Prostate gland (tissue), 2 donors: ENCODE measurements around the gene INPP5F. TPM values are rescaled to one million over a fixed set of nuclear protein-coding genes. Genes with fewer than 3 reads are reported as not detected.
"Not testable (repeated sequence)": the region's sequence is repeated elsewhere in the genome, so short reads cannot be mapped to it uniquely, and the experiment has no call there.

ENCODE experiments used
- DNase-seq: peaks from one replicate; pipeline ENCODE4 v3.0.0-alpha.2; 2019; ENCODE audit warnings: low spot score
- H3K27ac ChIP-seq, 2 donors: fragments of 200-600 bp; sonication (generic); 2 replicates each; pipeline ENCODE4 v1.5.1; 2017 to 2019
- H3K27me3 ChIP-seq: fragments of 200-600 bp; sonication (generic); replicated peaks from 2 replicates; pipeline ENCODE4 v1.5.1; 2019; ENCODE audit not compliant: insufficient read depth
- H3K36me3 ChIP-seq, 2 donors: fragments of 200-600 bp; sonication (generic); 1 replicate in 1 of 2; 2 replicates in 1 of 2; pipeline versions ENCODE4 v1.5.1 to v1.8.1; 2017 to 2019
- H3K4me1 ChIP-seq: fragments of 200-600 bp; sonication (generic); replicated peaks from 2 replicates; pipeline ENCODE4 v1.5.1; 2019
- H3K4me3 ChIP-seq, 2 donors: fragments of 200-600 bp; sonication (generic); 2 replicates each; pipeline ENCODE4 v1.5.1; 2017 to 2019
- H3K9me3 ChIP-seq: fragments of 200-600 bp; sonication (generic); 2 replicates; pipeline ENCODE4 v1.5.1; 2017
- POLR2A ChIP-seq: fragments of 450-650 bp; IDR thresholded peaks from one replicate; pipeline ENCODE4 v1.6.1; 2016; ENCODE audit warnings: antibody characterized with exemption, mild to moderate bottlenecking
- POLR2AphosphoS5 ChIP-seq: sonication (generic); formaldehyde crosslinking; IDR thresholded peaks from one replicate; pipeline ENCODE4 v1.6.1; 2017; ENCODE audit warnings: antibody characterized with exemption
- WGBS: methylation state at CpG from one replicate; pipeline ENCODE4 v1.1.5; 2018; 5-methylcytosine and 5-hydroxymethylcytosine counted together
- intact Hi-C: fragments of 100-400 bp; cut with DNase I; formaldehyde crosslinking; loops from one replicate; pipeline ENCODE4 v1.14.2; 2022
- total RNA-seq, 2 donors: library from RNA; depleted of rRNA; stranded (reverse); fragments of >200 nt; gene quantifications; one replicate each; pipeline ENCODE4 v1.1.0, GENCODE V29; 2016
- TF ChIP-seq, protein P1 (sequence below), 4 experiments: fragments of 200-600 bp in 2 of 4; fragments of 450-650 bp in 2 of 4; sonication (generic) in 2 of 4; IDR thresholded peaks; 1 replicate in 3 of 4; 2 replicates in 1 of 4; pipeline ENCODE4 v1.5.1; 2016 to 2019; ENCODE audit warnings: antibody characterized with exemption in 4 of 4, mild to moderate bottlenecking in 2 of 4, moderate library complexity in 2 of 4

The INPP5F gene
- total RNA-seq, 2 donors from 2014 or later, result 8.6 to 15.9 TPM

DNA sequence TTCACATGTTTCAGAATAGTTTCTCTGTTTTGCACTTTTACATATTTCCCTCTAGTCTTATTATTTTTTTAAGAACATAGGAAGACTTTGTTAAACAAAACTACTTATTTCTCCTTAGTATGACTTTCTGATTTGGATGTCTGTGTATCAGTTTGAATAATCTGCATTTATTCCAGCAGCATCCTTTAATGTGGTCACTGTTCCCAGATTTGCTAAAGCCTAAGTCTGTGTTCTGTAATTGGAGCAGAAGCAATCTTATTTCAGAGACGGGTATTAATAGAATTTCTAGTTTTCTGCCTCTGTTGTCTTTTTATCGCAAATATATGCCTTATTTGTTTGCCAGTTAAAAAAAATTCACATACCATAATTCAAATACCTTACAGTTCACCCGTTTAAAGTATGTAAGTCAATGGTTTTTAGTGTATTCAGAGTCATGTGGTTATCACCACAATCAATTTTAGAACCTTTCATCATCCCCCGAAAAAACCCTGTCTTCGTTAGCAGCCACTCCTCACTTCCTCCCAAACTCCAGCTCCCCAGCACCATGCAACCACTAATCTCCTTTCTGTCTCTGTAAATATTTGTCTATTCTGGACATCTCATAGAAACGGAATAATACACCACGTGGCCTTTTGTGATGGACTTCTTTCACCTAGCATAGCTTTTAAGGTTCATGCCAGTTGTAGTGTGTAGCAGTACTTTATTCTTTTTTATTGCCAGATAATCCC, 58.7 kb downstream of the INPP5F start:
- H3K4me3 ChIP-seq, result no peak overlapping the region

DNA sequence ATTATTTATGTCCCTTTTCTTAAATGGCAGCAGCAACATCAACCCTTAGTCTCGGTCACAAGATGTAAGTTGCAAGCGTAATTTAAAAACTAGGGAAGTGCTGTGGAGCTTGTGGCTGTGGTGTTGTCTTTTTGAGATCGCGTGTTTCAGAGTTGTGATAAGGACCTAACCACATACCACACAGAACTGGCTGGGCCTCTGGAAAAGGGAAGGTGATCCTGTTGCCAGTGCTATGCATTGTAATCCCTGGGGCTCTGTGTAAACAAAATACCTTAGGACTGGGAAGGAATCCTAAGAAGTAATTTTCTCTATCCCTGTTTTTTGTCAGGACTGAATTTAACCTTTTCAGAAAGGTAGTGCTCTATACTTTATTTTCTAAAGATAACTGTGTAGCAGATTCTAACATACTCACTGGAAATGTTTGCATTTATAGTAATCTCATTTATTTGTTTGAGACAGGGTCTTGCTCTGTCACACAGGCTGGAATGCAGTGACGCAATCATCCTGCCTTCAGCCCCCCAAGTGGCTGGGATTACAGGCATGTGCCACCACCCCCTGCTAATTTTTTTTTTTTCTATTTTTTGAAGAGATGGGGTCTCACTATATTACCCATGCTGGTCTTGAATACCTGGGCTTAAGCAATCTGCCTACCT, 60.4 kb downstream of the INPP5F start:
- intact Hi-C loops, result no loop called here

More for the DNA sequence above, 58.7 kb downstream of the INPP5F start:
- Histone ChIP-seq H3K9me3 (no peaks in the 10 kb centered on the region), H3K36me3 (no peaks in the 10 kb centered on the region), H3K27ac (no peak overlapping the region), H3K4me1 (no peaks in the 10 kb centered on the region), H3K27me3 (no peaks in the 10 kb centered on the region)
- DNase-seq, result no peak
- intact Hi-C loops, result no loop called here
- WGBS, result 53% methylated on average over 7 of the region's 7 CpGs
- no peak for TF ChIP-seq POLR2AphosphoS5

DNA sequence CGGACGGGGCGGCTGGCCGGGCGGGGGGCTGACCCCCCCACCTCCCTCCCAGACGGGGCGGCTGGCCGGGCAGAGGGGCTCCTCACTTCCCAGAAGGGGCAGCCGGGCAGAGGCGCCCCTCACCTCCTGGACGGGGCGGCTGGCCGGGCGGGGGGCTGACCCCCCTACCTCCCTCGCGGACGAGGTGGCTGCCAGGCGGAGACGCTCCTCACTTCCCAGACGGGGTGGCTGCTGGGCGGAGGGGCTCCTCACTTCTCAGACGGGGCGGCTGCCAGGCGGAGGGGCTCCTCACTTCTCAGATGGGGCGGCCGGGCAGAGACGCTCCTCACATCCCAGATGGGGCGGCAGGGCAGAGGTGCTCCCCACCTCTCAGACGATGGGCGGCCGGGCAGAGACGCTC, 69.3 kb downstream of the INPP5F start:
- H3K4me3 ChIP-seq, H3K9me3 ChIP-seq, H3K27ac ChIP-seq, H3K27me3 ChIP-seq, H3K4me1 ChIP-seq, DNase-seq, intact Hi-C loops, H3K36me3 ChIP-seq: not testable (repeated sequence)
- WGBS, result 95% methylated on average over 22 of the region's 32 CpGs

More for the DNA sequence above, 60.4 kb downstream of the INPP5F start:
- no peak for DNase-seq
- H3K27ac ChIP-seq, result no peak overlapping the region
- TF ChIP-seq POLR2A (no peak), POLR2AphosphoS5 (no peak)
- TF ChIP-seq, protein P1, sequence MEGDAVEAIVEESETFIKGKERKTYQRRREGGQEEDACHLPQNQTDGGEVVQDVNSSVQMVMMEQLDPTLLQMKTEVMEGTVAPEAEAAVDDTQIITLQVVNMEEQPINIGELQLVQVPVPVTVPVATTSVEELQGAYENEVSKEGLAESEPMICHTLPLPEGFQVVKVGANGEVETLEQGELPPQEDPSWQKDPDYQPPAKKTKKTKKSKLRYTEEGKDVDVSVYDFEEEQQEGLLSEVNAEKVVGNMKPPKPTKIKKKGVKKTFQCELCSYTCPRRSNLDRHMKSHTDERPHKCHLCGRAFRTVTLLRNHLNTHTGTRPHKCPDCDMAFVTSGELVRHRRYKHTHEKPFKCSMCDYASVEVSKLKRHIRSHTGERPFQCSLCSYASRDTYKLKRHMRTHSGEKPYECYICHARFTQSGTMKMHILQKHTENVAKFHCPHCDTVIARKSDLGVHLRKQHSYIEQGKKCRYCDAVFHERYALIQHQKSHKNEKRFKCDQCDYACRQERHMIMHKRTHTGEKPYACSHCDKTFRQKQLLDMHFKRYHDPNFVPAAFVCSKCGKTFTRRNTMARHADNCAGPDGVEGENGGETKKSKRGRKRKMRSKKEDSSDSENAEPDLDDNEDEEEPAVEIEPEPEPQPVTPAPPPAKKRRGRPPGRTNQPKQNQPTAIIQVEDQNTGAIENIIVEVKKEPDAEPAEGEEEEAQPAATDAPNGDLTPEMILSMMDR (IDR thresholded peaks at IDR 0.05), result no peak
- no peak overlapping the region for H3K4me3 ChIP-seq
- no peaks in the 10 kb centered on the region for H3K4me1 ChIP-seq
- no peaks in the 10 kb centered on the region for H3K36me3 ChIP-seq
- no peaks in the 10 kb centered on the region for H3K9me3 ChIP-seq
- no peaks in the 10 kb centered on the region for H3K27me3 ChIP-seq
- 56% methylated on average over 5 of the region's 5 CpGs for WGBS

DNA sequence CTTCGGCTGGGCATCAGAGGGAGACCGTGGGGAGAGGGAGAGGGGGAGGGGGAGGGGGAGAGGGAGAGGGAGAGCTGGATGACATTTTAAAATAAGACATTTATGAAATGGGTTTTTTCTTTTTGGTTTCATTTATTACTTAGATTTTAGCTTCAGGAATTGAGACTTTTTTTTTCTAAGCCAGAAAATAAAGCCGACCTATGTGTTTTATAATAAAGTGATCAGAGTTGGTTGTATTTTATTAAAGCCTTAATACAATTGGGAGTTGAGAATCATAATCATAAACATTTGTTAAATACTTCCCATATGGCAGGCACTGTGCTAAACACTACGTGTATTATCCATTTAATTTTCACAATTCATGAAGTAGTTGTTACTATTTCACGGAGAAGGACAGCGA, 70.2 kb downstream of the INPP5F start:
- intact Hi-C loops, result no loop called here
- Histone ChIP-seq H3K27me3 (no peaks in the 10 kb centered on the region), H3K27ac (no peak overlapping the region), H3K36me3 (no peaks in the 10 kb centered on the region), H3K9me3 (no peaks in the 10 kb centered on the region), H3K4me3 (no peak overlapping the region), H3K4me1 (no peaks in the 10 kb centered on the region)
- TF ChIP-seq POLR2AphosphoS5 (no peak), POLR2A (no peak)
- TF ChIP-seq, protein P1 (IDR thresholded peaks at IDR 0.05), result no peak
- DNase-seq, result no peak
- WGBS, result 92% methylated on average over 6 of the region's 6 CpGs

DNA sequence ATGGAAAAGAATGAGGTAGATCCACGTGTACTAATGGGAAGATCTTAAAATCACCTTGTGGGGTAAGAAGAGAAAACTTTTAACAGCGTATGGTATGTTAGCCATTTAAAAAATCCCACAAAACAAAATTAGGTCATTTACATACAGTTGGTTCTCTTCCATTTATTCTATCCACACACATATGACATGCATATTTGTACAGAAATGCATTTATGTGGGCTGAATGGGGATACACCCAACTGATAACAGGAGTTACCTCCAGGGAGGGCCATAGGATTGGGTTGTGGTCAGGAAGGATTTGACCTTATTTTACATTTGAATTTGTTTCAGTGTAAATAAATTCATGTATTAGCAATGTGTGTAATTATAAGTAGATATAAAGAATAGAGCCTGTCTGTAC, 75.3 kb downstream of the INPP5F start:
- intact Hi-C loops, result no loop called here
- TF ChIP-seq POLR2A, result no peak
- TF ChIP-seq, protein P1 (IDR thresholded peaks at IDR 0.05), result no peak
- TF ChIP-seq POLR2AphosphoS5, result no peak
- WGBS, result 93% methylated on average over 2 of the region's 2 CpGs

More for the DNA sequence above, 75.3 kb downstream of the INPP5F start:
- Histone ChIP-seq H3K27me3 (no peaks in the 10 kb centered on the region), H3K36me3 (no peaks in the 10 kb centered on the region), H3K9me3 (no peaks in the 10 kb centered on the region), H3K4me3 (no peak overlapping the region), H3K4me1 (no peaks in the 10 kb centered on the region), H3K27ac (no peak overlapping the region)
- DNase-seq, result no peak
